ENCODE measurements around the gene ABCA1. TPM values are rescaled to one million over a fixed set of nuclear protein-coding genes. Genes with fewer than 3 reads are reported as not detected.
"Not testable (repeated sequence)": the region's sequence is repeated elsewhere in the genome, so short reads cannot be mapped to it uniquely, and the experiment has no call there.

Gene ABCA1
- total RNA-seq, 2 donors from 2014 or later, result 7.9 to 19.2 TPM

GRCh38 chr9:104772714-104773510, 155.0 kb downstream of the ABCA1 start:
- Histone ChIP-seq H3K9me3 (no peaks in the 10 kb centered on the region), H3K36me3 (peaks cover 8% of the 10 kb centered on the region), H3K27ac (peak overlapping the region; percentile 57 to 88), H3K27me3 (no peaks in the 10 kb centered on the region), H3K4me1 (peaks cover 0 to 34% of the 10 kb centered on the region in 2 donors), H3K4me3 (no peak overlapping the region)
- TF ChIP-seq CTCF (IDR thresholded peaks at IDR 0.05), result no peak
- DNase-seq (ENCODE audit: low spot score), result no peak

GRCh38 chr9:104769655-104770054, 158.3 kb downstream of the ABCA1 start:
- peaks cover 8% of the 10 kb centered on the region for H3K36me3 ChIP-seq
- H3K27ac ChIP-seq, result no peak overlapping the region
- H3K27me3 ChIP-seq, result no peaks in the 10 kb centered on the region
- peaks cover 0 to 25% of the 10 kb centered on the region in 2 donors for H3K4me1 ChIP-seq
- no peak for TF ChIP-seq CTCF (IDR thresholded peaks at IDR 0.05)
- no peaks in the 10 kb centered on the region for H3K9me3 ChIP-seq
- H3K4me3 ChIP-seq, result no peak overlapping the region
- no peak for DNase-seq (ENCODE audit: low spot score)

- not testable (repeated sequence) for H3K27me3 ChIP-seq; DNase-seq (ENCODE audit: low spot score); H3K27ac ChIP-seq; H3K4me3 ChIP-seq; H3K36me3 ChIP-seq; H3K9me3 ChIP-seq
- peaks cover 0 to 29% of the 10 kb centered on the region in 2 donors for H3K4me1 ChIP-seq
Measured at GRCh38 chr9:104769029-104769428, 158.9 kb downstream of the ABCA1 start.

- Histone ChIP-seq H3K36me3 (peaks cover 8% of the 10 kb centered on the region), H3K27me3 (no peaks in the 10 kb centered on the region), H3K4me3 (no peak overlapping the region), H3K27ac (no peak overlapping the region), H3K9me3 (no peaks in the 10 kb centered on the region), H3K4me1 (peaks cover 0 to 25% of the 10 kb centered on the region in 2 donors)
- DNase-seq (ENCODE audit: low spot score), result no peak
- no peak for TF ChIP-seq CTCF (IDR thresholded peaks at IDR 0.05)
Measured at GRCh38 chr9:104767507-104767906, 160.4 kb downstream of the ABCA1 start.

- H3K4me3 ChIP-seq, result no peak overlapping the region
- no peak overlapping the region for H3K27ac ChIP-seq
- no peak for TF ChIP-seq CTCF (IDR thresholded peaks at IDR 0.05)
- H3K4me1 ChIP-seq, result peaks cover 0 to 23% of the 10 kb centered on the region in 2 donors
- DNase-seq (ENCODE audit: low spot score), result no peak
- peaks cover 4% of the 10 kb centered on the region for H3K36me3 ChIP-seq
- no peaks in the 10 kb centered on the region for H3K27me3 ChIP-seq
- H3K9me3 ChIP-seq, result no peaks in the 10 kb centered on the region
Measured at GRCh38 chr9:104766025-104766424, 161.9 kb downstream of the ABCA1 start.

GRCh38 chr9:104765138-104765537, 162.8 kb downstream of the ABCA1 start:
- TF ChIP-seq CTCF (IDR thresholded peaks at IDR 0.05), result no peak
- Histone ChIP-seq H3K27ac (no peak overlapping the region), H3K4me1 (peaks cover 0 to 23% of the 10 kb centered on the region in 2 donors), H3K27me3 (no peaks in the 10 kb centered on the region), H3K9me3 (no peaks in the 10 kb centered on the region), H3K36me3 (no peaks in the 10 kb centered on the region), H3K4me3 (no peak overlapping the region)
- DNase-seq (ENCODE audit: low spot score), result no peak
